GM19455 (cell line): ENCODE data around the gene KCNJ12.
"Not testable (repeated sequence)": the region's sequence is repeated elsewhere in the genome, so short reads cannot be mapped to it uniquely, and the experiment has no call there.

Experiments
- ATAC-seq: cut with Tn5 transposase; IDR thresholded peaks from one replicate; pipeline ENCODE4 v1.9.1; 2021; ENCODE audit not compliant: unreplicated experiment

Gene KCNJ12

DNA sequence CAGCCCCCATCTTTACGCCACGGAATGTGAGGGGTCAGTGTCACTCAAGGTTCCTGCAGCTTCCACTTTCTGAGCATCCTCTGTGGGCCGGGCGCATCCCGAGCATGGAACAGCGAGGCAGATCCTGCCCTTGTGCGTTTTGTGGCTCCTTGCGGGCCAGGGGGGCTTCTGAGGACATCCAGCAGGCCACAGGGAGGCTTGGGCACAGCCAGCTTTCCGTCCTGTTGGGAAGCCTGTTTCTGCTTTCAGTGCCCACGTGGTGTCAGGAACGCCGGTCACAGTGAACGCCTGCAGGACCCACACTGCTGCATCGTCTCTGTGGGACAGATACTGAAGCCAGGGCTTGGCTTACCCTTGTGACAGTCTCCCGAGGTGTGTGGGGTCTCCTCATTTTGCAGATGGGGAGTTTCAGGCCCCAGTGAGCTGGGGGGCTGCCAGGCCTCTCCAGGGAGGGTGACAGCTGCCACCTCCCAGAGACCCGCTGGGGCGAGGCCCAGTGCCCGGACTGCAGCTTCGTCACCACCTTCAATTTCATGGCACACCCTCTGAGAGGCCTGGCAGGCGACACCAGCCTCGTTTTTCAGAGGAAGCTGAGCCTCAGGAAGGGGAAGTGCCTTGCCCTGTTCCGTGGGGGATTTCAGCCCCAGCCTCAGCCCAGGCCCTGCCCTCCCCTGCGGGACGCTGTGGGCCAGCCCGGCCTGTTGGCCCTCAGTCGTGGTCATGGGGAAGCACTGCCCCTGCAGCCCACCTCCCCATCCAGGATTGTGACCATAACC, 29.0 kb downstream of the KCNJ12 start:
- not testable (repeated sequence) for ATAC-seq

DNA sequence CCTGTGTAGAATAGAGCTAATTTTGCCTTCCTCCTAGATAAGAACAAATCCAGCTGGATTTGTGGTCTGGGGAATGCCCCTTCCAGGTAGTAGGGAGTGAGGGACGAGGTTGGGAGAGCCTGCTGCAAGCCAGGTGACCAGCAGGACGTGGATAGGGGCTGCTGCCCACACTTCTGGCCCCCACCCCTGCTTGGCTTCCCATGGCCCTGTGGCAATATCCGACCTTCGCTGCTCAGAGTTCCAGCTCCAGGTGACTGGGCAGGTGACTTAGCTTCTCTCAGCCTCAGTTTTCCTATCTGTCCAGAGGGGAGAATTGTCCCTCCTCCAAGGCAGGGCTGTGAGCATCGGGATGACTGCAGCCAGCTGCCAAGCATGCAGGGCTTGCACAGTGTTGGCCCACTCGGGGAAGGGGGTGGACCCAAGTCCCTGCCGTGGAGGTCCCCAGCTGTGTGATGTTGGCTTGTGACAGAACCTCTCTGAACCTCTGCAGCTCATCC, 29.8 kb downstream of the KCNJ12 start:
- not testable (repeated sequence) for ATAC-seq

DNA sequence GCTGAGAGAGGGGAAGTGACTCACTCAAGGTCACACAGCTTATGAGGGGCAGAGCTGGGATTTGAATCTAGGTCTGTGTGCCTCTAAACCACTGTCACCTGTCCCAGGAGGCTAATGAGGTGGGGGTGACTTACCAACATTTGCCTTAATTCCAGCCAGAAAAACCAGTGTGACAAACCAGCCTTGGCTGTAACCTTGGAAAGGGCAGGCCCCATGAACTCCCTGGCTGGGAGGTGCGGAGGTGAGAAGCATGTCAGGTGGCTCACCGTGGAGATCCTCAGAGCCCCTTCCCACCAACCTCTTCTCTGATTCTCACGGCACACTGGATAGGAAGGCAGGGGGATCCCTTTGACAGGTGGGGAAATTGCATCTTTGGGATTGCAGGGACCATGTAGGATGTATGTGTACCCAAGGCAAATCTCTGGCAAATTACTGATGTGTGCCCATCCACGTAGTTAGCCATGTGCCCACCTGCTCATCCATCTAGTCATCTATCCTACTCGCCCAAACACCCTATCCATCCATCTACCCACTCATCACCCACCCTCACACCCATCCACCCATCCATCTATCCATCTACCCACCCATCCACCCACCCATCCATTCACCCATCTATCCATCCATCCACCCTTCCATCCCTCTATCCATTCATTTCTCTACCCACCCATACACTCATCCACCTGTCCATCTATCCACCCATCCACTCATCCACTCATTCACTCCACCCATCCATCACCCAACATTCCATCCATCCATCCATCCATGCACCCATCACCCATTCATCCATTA, 30.7 kb downstream of the KCNJ12 start:
- ATAC-seq: not testable (repeated sequence)

DNA sequence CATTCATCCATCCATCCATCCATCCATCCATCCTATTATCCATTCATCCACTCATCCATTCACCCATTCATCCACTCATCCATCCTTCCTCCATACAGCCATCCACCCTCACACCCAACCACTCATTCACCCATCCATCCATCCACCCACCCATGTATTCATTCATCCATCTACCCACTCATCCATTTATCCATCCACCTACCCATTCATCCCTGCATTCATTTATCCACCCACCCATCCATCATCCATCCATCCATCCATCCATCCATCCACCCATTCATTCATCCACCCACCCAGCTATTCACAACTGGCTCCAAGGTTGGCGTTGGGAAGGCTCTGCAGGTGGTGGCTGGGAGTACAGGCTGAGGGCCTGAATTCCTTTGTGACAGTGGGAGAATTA, 31.6 kb downstream of the KCNJ12 start:
- not testable (repeated sequence) for ATAC-seq

DNA sequence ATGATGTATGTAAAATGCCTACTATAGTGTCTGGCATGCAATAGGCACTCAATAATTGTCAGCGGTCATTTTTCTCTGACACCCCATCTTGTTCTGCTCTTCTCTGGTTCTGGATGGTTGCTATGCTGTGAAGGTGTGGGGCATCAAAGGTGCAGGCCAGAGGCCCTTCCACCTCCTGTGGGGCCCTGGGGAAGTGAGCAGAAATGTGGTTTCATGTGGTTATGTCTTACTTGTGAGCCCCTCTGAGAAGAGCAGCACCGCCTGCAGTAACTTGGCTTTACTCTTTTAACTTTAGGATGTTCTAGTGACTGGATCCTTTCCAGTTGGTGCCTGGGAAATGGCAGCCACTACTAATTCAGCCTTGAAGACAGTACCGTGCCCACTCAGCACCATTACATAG, 32.1 kb downstream of the KCNJ12 start:
- not testable (repeated sequence) for ATAC-seq

DNA sequence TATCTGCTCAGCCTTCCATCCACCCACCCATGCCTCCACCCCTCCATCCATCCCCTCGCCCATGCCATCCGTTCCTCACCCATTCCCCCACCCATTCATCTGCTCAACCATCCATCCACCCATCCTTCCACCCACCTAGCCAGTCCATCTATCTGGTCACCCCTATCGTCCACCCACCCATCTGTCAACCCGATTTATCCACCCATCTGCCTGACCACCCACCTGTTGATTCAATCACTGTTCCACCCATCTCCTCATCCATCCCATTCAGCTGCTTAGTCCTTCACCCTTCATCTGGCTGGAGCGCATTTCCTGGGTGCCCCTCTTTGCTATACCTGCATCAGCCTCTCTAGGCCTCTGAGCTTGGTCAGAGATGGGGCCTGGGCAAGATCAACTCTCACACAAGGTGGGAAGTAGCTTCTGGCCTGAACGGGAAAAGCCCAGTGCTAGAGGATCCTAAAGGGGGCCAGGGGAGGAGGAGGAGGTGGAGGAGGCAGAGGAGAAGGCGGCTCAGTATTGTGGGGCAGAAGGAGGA, 32.7 kb downstream of the KCNJ12 start:
- ATAC-seq: not testable (repeated sequence)

DNA sequence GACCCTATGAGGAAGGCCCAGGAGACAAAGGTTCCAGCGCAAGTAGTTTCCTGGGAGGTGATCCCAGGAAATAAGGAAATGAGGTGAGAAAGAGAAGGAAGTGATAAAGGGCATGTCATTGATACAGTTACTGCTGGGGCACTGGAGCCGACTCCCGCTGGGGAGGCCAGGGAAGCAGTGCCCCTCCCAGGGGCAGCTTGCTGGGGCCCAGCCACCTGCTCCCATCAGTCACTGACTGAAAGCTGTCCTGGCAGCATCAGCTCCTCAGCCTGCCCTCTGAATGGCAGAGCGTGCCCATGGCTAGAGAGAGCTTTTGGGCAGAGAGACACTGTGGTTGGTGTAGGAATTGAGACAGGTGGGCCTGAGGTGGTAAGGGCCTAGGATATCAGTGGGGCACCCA, 33.2 kb downstream of the KCNJ12 start:
- not testable (repeated sequence) for ATAC-seq

DNA sequence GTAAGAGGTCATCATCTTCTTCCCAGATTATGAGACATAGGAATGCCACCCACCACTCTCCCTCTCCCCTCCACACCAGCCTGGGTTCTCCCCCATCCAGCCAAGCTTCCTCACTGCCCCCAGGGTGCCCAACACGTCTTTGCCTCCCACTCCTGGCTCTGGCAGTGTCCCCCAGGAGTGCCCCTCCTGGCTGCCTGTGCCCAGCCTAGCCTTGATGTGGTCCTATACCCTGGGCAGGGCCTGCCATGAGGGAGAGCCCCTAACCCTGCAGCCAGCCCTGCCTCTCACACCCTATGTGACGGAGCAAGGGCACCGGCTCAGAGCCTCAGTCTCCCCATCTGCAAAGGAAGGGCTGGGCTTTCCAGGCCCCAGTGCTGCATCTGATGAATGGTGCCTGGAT, 33.8 kb downstream of the KCNJ12 start:
- ATAC-seq: not testable (repeated sequence)

DNA sequence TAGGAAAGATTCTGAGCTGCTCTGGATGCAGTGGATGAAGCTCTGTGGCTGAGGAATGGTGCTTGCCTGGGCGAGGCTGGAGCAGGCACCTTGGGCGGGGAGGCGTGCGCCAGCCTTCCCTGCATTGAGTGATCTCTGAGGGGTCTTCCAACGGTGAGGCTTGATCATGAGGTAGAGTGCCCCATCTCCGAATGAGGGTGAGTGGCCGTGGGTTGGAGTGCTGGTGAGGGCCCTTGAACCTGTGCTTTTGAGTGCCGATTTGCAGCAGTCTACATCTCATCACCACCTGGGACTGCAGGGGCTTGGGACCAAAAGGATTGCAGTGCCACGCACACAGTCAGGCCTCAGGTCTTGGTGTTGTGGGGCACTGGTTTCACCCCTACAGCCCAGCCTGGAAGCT, 34.2 kb downstream of the KCNJ12 start:
- not testable (repeated sequence) for ATAC-seq

DNA sequence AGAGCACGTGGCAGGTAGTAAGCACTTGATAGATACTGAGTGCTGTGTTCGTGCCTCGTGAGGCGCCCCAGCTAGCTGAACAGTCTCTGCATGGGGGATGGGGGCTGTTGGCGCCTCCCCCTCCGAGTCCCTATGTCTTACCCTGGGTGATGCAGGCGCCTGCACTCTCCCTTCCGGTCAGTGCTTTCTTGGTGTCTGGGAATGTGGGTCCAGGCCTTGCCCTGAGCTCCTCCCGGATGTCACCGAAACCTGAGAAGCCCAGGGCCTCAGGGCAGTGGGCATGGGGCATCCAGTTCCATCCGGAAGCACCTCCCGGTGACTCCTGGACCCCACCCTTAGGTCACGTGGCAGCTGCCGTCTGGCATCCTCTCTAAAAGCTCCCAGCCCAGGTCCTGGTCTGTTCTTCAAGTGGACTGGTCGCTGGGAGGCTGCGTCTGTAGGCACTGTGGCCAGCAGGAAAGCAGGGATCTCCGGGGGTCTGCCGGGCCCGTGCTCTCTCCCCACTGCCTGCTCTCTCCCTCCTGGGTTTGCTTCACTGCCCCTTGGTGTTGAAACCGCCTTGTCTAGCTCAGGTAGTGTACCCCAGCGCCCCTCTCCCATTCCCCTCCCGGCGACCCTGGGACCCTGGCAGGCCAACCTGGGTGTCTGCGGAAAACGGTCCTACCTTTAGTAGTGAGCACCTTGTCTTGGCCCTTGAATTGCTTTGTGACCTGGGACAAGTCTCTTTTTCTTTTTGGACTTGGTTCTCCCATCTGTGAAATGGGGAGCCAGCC, 34.9 kb downstream of the KCNJ12 start:
- ATAC-seq: not testable (repeated sequence)

DNA sequence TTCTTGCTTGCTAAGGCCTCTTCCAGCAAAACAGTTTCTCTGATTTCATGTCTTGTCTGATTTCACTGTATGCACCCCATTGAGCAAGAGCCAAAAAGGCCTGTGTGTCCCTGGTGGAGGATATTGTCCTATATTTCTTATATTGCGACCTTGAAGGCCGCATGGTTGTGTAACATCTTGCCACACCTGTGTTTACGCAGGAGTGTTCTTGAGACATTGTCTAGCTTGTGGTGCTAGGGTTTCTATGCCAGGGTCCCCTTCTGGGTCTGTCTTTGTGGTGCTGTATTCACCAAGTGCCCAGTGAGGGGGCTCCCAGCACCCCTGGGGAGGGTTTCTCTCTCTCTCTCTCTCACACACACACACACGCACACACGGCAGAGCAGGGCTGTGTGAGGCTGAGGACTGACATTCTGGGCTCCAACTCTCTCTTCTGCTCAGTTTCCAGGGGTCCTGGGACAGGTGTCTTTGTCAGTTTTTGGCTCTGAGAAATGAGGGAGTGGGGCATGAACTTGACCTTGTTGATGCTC, 35.6 kb downstream of the KCNJ12 start:
- ATAC-seq: not testable (repeated sequence)

DNA sequence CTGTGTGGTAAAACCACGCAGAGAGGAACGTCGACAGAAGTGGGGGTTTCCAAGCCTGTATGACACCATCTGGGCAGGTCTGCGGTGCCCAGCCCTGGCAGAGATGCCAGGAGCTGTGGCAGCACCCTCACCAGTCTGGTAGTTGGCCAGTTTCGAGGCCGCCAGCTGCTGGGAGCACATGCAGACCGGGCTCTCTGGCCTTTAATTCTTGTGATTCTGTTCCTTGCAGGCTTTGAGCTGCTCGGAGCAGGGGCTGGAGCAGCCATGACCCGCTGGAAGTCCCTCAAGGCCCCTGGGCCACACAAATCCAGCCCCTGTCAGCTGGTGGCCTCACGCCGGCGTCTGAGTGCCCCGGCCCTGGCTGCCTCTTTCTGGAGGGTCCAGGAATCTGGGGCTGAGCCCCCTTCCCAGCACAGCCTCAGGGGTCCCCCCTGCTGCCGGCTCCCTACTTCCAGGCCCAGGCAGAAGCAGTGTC, 36.1 kb downstream of the KCNJ12 start:
- not testable (repeated sequence) for ATAC-seq

DNA sequence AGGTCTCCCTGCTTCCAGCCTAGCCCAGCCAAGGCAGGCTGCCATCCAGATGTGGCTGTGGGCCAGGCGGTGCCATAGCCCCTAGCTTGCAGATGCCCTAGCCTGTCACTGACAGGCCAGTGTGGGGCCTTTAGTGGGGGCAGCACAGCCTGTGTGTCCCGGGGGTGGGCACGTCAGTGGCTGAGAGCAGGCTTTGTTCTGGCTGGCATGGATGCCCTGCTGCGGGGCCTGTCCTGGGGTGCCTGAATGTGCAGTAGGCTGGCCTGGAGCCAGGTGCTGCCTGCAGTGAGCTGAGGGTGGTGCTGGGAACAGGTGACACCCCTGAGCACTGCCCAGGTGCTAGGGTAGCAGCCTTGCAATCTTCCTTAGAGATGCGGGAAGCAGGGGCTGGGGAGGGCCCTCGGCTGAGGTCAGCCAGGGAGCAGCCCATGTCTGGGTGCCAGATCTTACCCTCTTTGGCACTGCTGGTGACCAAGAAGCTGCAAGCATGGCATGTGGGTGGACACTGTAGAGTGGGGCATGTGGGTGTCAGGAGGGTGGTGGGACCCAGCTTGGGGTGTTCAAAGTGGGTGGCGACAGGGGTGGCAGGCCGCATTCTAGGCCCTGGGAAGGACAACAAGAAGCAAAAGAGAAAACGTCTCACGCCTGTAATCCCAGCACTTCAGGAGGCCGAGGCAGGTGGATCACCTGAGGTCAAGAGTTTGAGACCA, 37.6 kb downstream of the KCNJ12 start:
- ATAC-seq: not testable (repeated sequence)

DNA sequence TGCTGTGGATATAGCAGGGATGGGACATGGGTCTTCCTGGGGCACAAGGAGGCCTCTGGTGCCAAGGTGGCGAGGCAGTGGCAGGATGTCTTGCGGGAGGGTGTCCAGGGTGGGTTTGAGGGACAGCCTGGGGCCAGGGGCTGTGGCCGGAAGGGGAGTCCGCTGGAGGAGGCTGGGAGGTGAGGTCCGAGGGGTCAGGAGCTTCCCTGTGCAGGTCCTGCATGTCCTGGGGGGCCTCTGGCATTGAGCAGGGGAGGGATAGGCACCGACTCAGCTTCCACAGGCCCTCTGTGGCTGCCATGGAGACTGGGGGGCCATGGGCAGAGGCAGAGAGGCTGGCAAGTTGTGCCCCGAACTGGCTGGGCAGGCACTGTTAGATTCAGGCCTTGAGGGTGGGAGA, 38.5 kb downstream of the KCNJ12 start:
- ATAC-seq: not testable (repeated sequence)

DNA sequence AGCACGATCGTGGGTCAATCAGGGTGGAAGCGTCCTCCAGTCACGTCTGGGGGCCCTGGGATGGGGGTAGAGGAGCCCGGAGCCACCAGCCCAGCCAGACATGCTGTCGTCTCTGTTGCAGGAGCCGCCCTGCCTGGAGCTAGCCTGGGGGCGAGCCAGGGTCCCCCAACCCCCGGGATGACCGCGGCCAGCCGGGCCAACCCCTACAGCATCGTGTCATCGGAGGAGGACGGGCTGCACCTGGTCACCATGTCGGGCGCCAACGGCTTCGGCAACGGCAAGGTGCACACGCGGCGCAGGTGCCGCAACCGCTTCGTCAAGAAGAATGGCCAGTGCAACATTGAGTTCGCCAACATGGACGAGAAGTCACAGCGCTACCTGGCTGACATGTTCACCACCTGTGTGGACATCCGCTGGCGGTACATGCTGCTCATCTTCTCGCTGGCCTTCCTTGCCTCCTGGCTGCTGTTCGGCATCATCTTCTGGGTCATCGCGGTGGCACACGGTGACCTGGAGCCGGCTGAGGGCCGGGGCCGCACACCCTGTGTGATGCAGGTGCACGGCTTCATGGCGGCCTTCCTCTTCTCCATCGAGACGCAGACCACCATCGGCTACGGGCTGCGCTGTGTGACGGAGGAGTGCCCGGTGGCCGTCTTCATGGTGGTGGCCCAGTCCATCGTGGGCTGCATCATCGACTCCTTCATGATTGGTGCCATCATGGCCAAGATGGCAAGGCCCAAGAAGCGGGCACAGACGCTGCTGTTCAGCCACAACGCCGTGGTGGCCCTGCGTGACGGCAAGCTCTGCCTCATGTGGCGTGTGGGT, 39.2 kb downstream of the KCNJ12 start:
- not testable (repeated sequence) for ATAC-seq

DNA sequence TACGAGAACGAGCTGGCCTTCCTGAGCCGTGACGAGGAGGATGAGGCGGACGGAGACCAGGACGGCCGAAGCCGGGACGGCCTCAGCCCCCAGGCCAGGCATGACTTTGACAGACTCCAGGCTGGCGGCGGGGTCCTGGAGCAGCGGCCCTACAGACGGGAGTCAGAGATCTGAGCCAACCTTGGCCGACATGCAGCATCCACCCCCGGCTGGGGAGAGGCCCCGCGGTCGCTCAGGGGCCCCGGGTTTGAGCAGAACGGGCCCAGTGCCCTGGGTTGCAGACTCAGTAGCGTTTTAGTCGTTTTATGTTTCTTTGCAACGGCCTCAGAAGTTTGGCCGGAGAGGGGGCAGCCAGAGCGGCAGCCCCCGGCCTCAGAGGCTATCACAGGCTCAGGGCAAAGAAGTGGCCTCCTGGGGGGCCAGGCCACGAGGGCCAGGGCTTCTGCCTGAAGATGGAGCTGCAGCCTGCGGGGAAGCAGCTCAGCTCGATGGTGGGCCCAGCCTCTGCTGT, 40.4 kb downstream of the KCNJ12 start:
- ATAC-seq: not testable (repeated sequence)

DNA sequence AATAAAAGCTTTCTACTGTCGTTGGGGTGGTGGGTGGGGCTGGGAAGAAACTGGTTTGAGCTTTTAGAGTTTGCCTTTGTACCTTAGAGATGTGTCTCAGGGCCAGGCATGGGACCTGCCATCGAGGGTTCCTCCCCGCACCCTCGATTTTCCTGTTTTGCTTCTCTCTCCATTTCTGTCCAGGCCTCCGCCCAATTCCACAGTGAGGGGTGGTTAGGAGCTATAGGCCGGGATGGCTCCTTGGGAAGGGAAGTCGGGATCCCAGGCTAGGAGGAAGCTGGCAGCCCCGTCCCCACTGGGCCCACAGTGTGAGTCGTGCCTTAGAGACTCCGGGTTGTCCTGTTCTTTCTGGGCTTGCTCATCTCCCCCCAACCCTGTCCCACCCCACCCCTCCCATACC, 41.2 kb downstream of the KCNJ12 start:
- ATAC-seq: not testable (repeated sequence)

DNA sequence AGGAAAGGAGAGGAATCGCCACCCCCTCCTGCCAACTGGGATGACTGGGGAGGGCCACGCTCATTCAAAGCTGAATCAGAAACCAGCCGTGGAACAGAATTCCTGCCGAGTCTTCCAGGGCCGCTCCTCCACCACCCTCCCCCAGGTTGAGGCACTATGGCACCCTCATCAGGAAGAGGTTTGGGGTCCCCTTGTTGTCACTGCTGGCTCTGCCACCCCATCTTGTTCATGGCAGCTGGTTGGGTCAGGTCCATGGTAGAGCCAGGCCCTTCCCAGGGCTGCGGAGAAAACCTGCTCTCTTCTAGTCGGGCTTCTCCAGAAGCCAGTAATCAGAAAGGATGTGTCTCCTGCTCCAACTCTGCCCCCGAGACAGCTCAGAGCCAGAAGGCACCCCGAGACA, 41.8 kb downstream of the KCNJ12 start:
- no peak for ATAC-seq
